Cardiac fibroblast (primary cell): Measurements from ENCODE around the gene USH1C.

Source experiments
- DNase-seq, 2 donors: peaks; one replicate each; pipeline versions ENCODE4 v3.0.0 to v3.0.0-alpha.2; 2010; ENCODE audit warnings: low read depth in 2 of 2
- H3K4me3 ChIP-seq, 2 donors: replicated peaks in 1 of 2; 1 replicate in 1 of 2; 2 replicates in 1 of 2; pipeline ENCODE4 v1.5.1; 2011; ENCODE audit warnings: low read depth in 2 of 2, low read length in 2 of 2, mild to moderate bottlenecking in 2 of 2, moderate library complexity in 1 of 2
- TF ChIP-seq, protein P1 (sequence below): IDR thresholded peaks from one replicate; pipeline ENCODE4 v1.5.1; 2011; ENCODE audit warnings: low read depth, mild to moderate bottlenecking, low read length, inconsistent platforms

Gene USH1C

DNA sequence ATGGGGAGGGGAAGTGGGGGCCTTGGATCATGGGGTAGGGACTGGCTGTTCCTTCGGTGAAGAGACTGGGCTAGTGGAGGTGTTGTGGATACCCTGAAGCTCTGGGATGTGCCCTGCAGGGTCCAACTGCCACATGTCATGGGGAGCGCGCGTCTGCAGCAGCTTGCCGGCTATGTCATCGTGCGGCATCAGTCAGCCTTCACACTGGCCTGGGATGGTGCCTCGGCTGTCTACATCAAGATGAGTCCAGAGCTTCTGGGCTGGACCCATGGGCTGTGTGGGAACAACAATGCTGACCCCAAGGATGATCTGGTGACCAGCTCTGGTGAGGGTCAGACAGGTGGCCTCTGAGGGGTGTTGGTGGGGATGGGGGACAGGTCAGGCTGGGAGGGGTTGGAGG, 12.8 kb upstream of the USH1C start:
- H3K4me3 ChIP-seq: no peak overlapping the region
- no peak for DNase-seq
- TF ChIP-seq, protein P1, sequence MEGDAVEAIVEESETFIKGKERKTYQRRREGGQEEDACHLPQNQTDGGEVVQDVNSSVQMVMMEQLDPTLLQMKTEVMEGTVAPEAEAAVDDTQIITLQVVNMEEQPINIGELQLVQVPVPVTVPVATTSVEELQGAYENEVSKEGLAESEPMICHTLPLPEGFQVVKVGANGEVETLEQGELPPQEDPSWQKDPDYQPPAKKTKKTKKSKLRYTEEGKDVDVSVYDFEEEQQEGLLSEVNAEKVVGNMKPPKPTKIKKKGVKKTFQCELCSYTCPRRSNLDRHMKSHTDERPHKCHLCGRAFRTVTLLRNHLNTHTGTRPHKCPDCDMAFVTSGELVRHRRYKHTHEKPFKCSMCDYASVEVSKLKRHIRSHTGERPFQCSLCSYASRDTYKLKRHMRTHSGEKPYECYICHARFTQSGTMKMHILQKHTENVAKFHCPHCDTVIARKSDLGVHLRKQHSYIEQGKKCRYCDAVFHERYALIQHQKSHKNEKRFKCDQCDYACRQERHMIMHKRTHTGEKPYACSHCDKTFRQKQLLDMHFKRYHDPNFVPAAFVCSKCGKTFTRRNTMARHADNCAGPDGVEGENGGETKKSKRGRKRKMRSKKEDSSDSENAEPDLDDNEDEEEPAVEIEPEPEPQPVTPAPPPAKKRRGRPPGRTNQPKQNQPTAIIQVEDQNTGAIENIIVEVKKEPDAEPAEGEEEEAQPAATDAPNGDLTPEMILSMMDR: no peak

DNA sequence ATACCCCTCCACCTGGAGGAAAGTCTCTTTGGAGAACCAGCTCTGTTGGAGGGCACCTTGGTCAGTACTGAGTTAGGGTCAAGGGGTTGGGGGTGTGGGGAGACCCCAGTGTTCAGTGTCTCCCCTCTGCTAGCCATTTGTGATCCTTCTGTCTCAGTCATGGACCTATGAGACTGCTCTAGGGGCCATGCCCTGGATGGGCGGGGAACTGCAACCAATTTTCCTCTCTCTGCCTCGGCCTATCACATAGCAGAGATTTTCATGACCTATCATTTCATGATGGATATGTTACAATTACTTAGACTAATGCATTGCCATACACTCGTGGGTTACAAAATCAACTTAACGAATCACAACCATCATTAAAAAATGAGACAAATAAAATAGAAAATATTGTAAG, 10.3 kb upstream of the USH1C start:
- DNase-seq: no peak
- no peak overlapping the region for H3K4me3 ChIP-seq
- TF ChIP-seq, protein P1: no peak

DNA sequence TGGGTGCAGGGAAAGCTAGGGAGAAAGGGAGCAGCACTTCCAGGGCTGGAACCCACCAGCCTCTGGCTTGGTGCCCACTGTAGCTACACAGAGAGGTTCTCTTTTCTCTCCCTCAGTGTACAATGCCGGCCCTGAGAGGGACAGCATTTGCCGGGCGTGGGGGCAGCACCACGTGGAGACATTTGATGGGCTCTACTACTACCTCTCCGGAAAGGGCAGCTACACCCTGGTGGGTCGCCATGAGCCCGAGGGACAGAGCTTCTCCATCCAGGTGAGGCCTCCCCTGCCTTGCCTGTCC, 9.0 kb upstream of the USH1C start:
- TF ChIP-seq, protein P1: no peak
- no peak overlapping the region for H3K4me3 ChIP-seq
- DNase-seq: no peak

DNA sequence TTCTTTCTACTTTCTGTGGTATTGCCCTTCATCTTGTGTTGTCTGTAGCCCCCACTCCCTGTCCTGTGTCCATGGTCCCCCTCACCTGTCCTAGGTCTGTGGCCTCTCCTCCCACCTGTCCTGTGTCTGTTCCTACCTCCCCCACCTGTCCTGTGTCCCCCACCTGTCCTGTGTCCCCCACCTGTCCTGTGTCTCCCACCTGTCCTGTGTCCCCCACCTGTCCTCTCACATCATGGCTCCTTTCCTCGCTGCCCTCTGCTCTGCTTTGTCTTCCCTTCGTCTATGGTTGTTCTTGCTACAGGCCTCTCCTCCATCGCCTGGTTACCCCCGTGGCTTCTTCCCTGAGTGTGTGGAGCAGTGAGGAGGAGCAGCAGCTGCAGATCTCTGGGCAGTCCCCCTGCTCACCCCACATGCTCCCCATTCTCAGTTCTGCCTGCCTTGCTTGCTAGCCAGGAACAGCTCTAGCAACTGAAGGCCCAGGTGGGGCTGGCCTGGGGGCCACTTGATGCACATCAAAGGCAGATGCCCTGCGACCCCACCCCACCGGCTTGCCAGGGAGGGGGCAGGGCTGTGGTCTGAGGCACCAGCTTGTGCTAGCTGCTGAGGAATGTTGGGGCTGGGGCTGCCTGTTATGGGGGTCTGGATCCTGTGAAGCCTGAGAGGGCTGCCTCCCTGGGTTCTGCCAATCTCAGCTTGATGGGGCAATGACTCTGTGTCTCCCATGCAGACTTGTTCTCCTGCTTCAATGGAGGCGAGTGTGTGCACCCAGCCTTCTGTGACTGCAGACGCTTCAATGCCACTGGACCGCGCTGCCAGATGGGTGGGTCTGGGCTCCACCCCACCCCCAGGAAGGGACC, 8.4 kb upstream of the USH1C start:
- no peak overlapping the region for H3K4me3 ChIP-seq
- no peak for DNase-seq
- TF ChIP-seq, protein P1: no peak

DNA sequence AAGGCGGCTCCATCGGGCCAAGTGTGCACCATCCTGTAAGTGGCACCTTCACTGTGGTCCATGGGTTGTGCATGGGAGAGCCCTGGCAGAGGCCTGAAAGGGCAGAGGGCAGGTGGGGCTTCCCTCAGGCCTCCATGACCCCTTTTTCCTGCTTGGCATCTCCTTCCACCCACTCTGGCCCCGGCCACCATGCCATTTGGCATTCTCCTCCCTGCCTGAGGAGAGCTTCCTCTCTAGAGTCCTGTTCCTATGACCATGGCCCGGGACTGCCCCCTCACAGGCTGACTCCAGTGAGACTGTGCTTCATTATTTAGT, 7.8 kb upstream of the USH1C start:
- DNase-seq: no peak
- TF ChIP-seq, protein P1: no peak
- no peak overlapping the region for H3K4me3 ChIP-seq

DNA sequence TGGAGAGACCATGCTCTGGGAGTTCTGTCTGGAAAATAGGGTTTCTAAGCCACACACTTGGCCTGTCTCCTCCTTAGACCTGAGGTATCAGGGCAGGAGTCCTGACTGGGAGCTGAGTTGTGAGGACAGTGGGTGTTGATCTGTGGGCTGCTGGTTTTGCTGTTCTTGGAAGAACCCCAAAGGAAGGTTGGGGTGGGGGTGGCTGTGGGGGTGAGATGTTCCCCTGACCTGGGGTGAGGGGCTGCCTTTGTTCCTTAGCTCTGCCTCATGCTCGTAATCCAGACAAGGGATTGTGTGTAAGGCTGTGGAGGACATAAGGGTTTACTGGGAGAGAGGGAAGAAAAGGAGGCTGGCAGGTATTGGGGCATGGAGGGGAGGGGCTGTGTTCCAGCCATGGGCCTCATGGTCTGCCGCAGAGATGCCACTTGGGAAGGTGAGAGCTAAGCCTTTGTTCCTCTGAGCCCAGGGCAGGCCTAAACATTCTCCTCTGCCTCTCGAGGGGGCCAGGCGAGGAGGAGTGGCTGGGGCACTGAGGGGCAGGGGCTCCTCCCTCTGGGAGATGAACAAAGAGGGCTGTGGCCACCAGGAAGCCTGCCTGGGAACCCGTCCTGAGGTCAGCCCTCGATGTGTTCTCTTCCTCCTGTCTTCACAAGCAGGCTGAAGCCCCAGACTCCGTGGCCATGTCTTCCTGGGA, 7.3 kb upstream of the USH1C start:
- H3K4me3 ChIP-seq: no peak overlapping the region
- DNase-seq: no peak
- TF ChIP-seq, protein P1: no peak
